HEK293 (cell line): ENCODE measurements around the gene CCDC85C.

Experiments
- GLIS1 ChIP-seq: fragments of 450-650 bp; formaldehyde crosslinking; IDR thresholded peaks from 2 replicates; pipeline ENCODE4 v1.5.1; 2016; ENCODE audit warnings: missing biosample characterization, missing genetic modification characterization
- OSR2 ChIP-seq: fragments of 450-650 bp; formaldehyde crosslinking; IDR thresholded peaks from 2 replicates; pipeline ENCODE4 v1.5.1; 2016; ENCODE audit warnings: missing biosample characterization, missing genetic modification characterization
- SCRT1 ChIP-seq: fragments of 450-650 bp; formaldehyde crosslinking; IDR thresholded peaks from 2 replicates; pipeline ENCODE4 v1.5.1; 2016; ENCODE audit warnings: missing biosample characterization, missing genetic modification characterization, borderline replicate concordance
- ZBTB20 ChIP-seq: fragments of 450-650 bp; formaldehyde crosslinking; IDR thresholded peaks from 2 replicates; pipeline ENCODE4 v1.5.1; 2016; ENCODE audit warnings: missing biosample characterization, missing genetic modification characterization
- ZNF112 ChIP-seq: fragments of 450-650 bp; formaldehyde crosslinking; IDR thresholded peaks from 2 replicates; pipeline ENCODE4 v1.5.0; 2017; ENCODE audit warnings: missing biosample characterization, missing genetic modification characterization
- ZNF114 ChIP-seq: fragments of 450-650 bp; formaldehyde crosslinking; IDR thresholded peaks from 2 replicates; pipeline ENCODE4 v1.5.0; 2017; ENCODE audit warnings: missing biosample characterization, missing genetic modification characterization
- ZNF155 ChIP-seq: fragments of 450-650 bp; formaldehyde crosslinking; IDR thresholded peaks from 2 replicates; pipeline ENCODE4 v1.5.1; 2016; ENCODE audit warnings: missing biosample characterization, missing genetic modification characterization
- ZNF16 ChIP-seq: fragments of 450-650 bp; formaldehyde crosslinking; IDR thresholded peaks from 2 replicates; pipeline ENCODE4 v1.5.1; 2016; ENCODE audit warnings: low read depth, missing biosample characterization, missing genetic modification characterization
- ZNF175 ChIP-seq: fragments of 450-650 bp; formaldehyde crosslinking; IDR thresholded peaks from 2 replicates; pipeline ENCODE4 v1.5.1; 2016; ENCODE audit warnings: missing biosample characterization, missing genetic modification characterization
- ZNF311 ChIP-seq: fragments of 450-650 bp; formaldehyde crosslinking; IDR thresholded peaks from 2 replicates; pipeline ENCODE4 v1.5.1; 2017; ENCODE audit warnings: missing biosample characterization, missing genetic modification characterization, borderline replicate concordance
- ZNF37A ChIP-seq: fragments of 450-650 bp; IDR thresholded peaks from 2 replicates; pipeline ENCODE4 v1.5.1; 2018; ENCODE audit warnings: missing biosample characterization, missing genetic modification characterization
- ZNF391 ChIP-seq: fragments of 450-650 bp; formaldehyde crosslinking; IDR thresholded peaks from 2 replicates; pipeline ENCODE4 v1.5.1; 2016; ENCODE audit warnings: low read depth, missing biosample characterization, missing genetic modification characterization, borderline replicate concordance
- ZNF404 ChIP-seq: fragments of 450-650 bp; formaldehyde crosslinking; IDR thresholded peaks from 2 replicates; pipeline ENCODE4 v1.5.1; 2017; ENCODE audit warnings: missing biosample characterization, missing genetic modification characterization
- ZNF416 ChIP-seq: fragments of 450-650 bp; formaldehyde crosslinking; IDR thresholded peaks from 2 replicates; pipeline ENCODE4 v1.5.1; 2016; ENCODE audit warnings: missing biosample characterization, missing genetic modification characterization
- ZNF596 ChIP-seq: fragments of 450-650 bp; IDR thresholded peaks from 2 replicates; pipeline ENCODE4 v1.5.0; 2018; ENCODE audit warnings: missing biosample characterization, mild to moderate bottlenecking, missing genetic modification characterization, moderate library complexity
- ZNF600 ChIP-seq: fragments of 450-650 bp; formaldehyde crosslinking; IDR thresholded peaks from 2 replicates; pipeline ENCODE4 v1.5.1; 2016; ENCODE audit warnings: missing biosample characterization, missing genetic modification characterization
- ZNF791 ChIP-seq: fragments of 450-650 bp; formaldehyde crosslinking; IDR thresholded peaks from 2 replicates; pipeline ENCODE4 v1.5.1; 2016; ENCODE audit warnings: missing biosample characterization, missing genetic modification characterization
- ZNF792 ChIP-seq: fragments of 450-650 bp; formaldehyde crosslinking; IDR thresholded peaks from 2 replicates; pipeline ENCODE4 v1.5.1; 2016; ENCODE audit warnings: missing biosample characterization, missing genetic modification characterization
- ZNF837 ChIP-seq: fragments of 450-650 bp; formaldehyde crosslinking; IDR thresholded peaks from 2 replicates; pipeline ENCODE4 v1.5.1; 2016; ENCODE audit warnings: missing biosample characterization, missing genetic modification characterization
- TF ChIP-seq, protein P1 (sequence below): fragments of 450-650 bp; formaldehyde crosslinking; IDR thresholded peaks from 2 replicates; pipeline ENCODE4 v1.5.1; 2016; ENCODE audit warnings: missing biosample characterization, missing genetic modification characterization
- TF ChIP-seq, protein P2 (sequence below): fragments of 450-650 bp; formaldehyde crosslinking; IDR thresholded peaks from 2 replicates; pipeline ENCODE4 v1.5.1; 2017; ENCODE audit warnings: missing biosample characterization, mild to moderate bottlenecking, missing genetic modification characterization, moderate library complexity
- TF ChIP-seq, protein P3 (sequence below): fragments of 450-650 bp; formaldehyde crosslinking; IDR thresholded peaks from 2 replicates; pipeline ENCODE4 v1.5.1; 2016; ENCODE audit warnings: missing biosample characterization, missing genetic modification characterization
- TF ChIP-seq, protein P4 (sequence below): fragments of 450-650 bp; IDR thresholded peaks from 2 replicates; pipeline ENCODE4 v1.5.1; 2018; ENCODE audit warnings: missing biosample characterization, missing genetic modification characterization
- TF ChIP-seq, protein P5 (sequence below): fragments of 450-650 bp; formaldehyde crosslinking; conservative IDR thresholded peaks from 2 replicates; pipeline ENCODE4 v1.5.1; 2016; ENCODE audit warnings: low read depth, missing biosample characterization, missing genetic modification characterization

CCDC85C gene

DNA sequence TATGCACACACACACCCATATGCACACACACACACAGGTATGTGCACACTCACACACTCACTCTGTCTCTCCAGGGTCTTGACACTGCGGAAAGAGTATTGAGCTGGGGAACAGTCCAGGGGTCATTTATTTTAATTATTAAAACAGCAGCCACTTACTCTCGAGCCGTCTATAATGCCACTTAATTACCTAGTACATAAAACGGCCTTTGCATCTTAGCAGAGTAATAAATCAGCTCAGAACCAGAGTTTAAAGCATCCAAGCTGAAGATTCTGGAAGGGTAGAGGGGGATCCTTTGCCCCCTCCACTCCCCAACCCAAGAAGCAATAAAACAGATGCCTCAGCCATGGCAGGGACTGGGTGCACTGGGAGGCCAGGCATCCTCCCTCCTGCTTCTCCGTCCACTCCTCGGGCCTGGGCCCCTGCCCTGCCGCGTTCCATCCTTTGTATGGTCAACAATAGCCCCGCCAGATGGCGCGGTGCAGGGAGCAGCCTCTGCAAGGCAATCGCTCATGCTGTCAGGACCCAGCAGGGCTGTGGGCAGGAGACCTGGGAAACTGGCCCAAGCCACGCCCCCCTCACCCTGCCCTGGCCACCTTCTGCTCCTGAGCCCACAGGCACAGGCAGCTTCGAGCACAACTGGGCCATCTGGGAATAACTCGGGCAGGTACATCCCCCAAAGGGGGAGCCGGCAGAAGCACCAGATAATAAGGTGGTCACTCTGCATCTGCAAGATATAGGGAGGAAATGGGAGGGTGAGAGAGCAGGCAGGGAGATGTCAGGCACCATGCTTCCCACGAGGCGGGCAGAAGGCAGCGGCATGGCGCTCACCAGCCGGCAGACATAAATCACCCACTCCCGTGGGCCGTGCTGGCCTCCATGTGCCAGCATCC lies 40.9 kb downstream of the CCDC85C start (continued):
- TF ChIP-seq, protein P1, sequence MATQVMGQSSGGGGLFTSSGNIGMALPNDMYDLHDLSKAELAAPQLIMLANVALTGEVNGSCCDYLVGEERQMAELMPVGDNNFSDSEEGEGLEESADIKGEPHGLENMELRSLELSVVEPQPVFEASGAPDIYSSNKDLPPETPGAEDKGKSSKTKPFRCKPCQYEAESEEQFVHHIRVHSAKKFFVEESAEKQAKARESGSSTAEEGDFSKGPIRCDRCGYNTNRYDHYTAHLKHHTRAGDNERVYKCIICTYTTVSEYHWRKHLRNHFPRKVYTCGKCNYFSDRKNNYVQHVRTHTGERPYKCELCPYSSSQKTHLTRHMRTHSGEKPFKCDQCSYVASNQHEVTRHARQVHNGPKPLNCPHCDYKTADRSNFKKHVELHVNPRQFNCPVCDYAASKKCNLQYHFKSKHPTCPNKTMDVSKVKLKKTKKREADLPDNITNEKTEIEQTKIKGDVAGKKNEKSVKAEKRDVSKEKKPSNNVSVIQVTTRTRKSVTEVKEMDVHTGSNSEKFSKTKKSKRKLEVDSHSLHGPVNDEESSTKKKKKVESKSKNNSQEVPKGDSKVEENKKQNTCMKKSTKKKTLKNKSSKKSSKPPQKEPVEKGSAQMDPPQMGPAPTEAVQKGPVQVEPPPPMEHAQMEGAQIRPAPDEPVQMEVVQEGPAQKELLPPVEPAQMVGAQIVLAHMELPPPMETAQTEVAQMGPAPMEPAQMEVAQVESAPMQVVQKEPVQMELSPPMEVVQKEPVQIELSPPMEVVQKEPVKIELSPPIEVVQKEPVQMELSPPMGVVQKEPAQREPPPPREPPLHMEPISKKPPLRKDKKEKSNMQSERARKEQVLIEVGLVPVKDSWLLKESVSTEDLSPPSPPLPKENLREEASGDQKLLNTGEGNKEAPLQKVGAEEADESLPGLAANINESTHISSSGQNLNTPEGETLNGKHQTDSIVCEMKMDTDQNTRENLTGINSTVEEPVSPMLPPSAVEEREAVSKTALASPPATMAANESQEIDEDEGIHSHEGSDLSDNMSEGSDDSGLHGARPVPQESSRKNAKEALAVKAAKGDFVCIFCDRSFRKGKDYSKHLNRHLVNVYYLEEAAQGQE (tag by site-specific recombination), result no peak
- TF ChIP-seq, protein P2, sequence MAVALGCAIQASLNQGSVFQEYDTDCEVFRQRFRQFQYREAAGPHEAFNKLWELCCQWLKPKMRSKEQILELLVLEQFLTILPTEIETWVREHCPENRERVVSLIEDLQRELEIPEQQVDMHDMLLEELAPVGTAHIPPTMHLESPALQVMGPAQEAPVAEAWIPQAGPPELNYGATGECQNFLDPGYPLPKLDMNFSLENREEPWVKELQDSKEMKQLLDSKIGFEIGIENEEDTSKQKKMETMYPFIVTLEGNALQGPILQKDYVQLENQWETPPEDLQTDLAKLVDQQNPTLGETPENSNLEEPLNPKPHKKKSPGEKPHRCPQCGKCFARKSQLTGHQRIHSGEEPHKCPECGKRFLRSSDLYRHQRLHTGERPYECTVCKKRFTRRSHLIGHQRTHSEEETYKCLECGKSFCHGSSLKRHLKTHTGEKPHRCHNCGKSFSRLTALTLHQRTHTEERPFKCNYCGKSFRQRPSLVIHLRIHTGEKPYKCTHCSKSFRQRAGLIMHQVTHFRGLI, result no peak
- TF ChIP-seq ZNF114 (tag by site-specific recombination) (no peak), ZNF311 (tag by site-specific recombination) (no peak), ZNF155 (no peak), OSR2 (peak; percentile 51; the same call in 1 of the 2 replicates), ZNF600 (tag by site-specific recombination) (no peak), ZNF37A (tag by site-specific recombination) (no peak), GLIS1 (tag by site-specific recombination) (peak; percentile 54), ZNF791 (tag by site-specific recombination) (no peak), ZNF16 (tag by site-specific recombination) (no peak), ZNF596 (no peak), ZNF792 (tag by site-specific recombination) (no peak), ZNF416 (tag by site-specific recombination) (no peak), ZNF112 (tag by site-specific recombination) (no peak), ZNF175 (tag by site-specific recombination) (no peak), ZNF837 (tag by site-specific recombination) (no peak), ZBTB20 (no peak), ZNF391 (tag by site-specific recombination) (no peak), SCRT1 (tag by site-specific recombination) (no peak), ZNF404 (tag by site-specific recombination) (no peak)
- TF ChIP-seq, protein P3, sequence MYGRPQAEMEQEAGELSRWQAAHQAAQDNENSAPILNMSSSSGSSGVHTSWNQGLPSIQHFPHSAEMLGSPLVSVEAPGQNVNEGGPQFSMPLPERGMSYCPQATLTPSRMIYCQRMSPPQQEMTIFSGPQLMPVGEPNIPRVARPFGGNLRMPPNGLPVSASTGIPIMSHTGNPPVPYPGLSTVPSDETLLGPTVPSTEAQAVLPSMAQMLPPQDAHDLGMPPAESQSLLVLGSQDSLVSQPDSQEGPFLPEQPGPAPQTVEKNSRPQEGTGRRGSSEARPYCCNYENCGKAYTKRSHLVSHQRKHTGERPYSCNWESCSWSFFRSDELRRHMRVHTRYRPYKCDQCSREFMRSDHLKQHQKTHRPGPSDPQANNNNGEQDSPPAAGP (tag by site-specific recombination), result peak; percentile 69; the same call in 1 of the 2 replicates
- TF ChIP-seq, protein P4, sequence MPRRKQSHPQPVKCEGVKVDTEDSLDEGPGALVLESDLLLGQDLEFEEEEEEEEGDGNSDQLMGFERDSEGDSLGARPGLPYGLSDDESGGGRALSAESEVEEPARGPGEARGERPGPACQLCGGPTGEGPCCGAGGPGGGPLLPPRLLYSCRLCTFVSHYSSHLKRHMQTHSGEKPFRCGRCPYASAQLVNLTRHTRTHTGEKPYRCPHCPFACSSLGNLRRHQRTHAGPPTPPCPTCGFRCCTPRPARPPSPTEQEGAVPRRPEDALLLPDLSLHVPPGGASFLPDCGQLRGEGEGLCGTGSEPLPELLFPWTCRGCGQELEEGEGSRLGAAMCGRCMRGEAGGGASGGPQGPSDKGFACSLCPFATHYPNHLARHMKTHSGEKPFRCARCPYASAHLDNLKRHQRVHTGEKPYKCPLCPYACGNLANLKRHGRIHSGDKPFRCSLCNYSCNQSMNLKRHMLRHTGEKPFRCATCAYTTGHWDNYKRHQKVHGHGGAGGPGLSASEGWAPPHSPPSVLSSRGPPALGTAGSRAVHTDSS (tag by site-specific recombination), result no peak
- TF ChIP-seq, protein P5, sequence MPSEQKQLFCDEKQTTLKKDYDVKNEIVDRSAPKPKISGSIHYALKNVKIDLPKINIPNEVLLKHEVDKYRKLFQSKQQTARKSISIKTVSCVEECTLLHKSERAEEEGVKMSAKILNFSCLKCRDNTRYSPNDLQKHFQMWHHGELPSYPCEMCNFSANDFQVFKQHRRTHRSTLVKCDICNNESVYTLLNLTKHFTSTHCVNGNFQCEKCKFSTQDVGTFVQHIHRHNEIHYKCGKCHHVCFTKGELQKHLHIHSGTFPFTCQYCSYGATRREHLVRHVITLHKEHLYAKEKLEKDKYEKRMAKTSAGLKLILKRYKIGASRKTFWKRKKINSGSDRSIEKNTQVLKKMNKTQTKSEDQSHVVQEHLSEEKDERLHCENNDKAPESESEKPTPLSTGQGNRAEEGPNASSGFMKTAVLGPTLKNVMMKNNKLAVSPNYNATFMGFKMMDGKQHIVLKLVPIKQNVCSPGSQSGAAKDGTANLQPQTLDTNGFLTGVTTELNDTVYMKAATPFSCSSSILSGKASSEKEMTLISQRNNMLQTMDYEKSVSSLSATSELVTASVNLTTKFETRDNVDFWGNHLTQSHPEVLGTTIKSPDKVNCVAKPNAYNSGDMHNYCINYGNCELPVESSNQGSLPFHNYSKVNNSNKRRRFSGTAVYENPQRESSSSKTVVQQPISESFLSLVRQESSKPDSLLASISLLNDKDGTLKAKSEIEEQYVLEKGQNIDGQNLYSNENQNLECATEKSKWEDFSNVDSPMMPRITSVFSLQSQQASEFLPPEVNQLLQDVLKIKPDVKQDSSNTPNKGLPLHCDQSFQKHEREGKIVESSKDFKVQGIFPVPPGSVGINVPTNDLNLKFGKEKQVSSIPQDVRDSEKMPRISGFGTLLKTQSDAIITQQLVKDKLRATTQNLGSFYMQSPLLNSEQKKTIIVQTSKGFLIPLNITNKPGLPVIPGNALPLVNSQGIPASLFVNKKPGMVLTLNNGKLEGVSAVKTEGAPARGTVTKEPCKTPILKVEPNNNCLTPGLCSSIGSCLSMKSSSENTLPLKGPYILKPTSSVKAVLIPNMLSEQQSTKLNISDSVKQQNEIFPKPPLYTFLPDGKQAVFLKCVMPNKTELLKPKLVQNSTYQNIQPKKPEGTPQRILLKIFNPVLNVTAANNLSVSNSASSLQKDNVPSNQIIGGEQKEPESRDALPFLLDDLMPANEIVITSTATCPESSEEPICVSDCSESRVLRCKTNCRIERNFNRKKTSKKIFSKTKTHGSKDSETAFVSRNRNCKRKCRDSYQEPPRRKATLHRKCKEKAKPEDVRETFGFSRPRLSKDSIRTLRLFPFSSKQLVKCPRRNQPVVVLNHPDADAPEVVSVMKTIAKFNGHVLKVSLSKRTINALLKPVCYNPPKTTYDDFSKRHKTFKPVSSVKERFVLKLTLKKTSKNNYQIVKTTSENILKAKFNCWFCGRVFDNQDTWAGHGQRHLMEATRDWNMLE (tag by site-specific recombination), result no peak
